H1 (cell line): ENCODE results near the gene HRH2.

Experiments
- CEBPB ChIP-seq: IDR thresholded peaks from 2 replicates; pipeline ENCODE4 v1.6.1; 2012; ENCODE audit warnings: low read depth, low read length
- CTCF ChIP-seq, 3 experiments: IDR thresholded peaks; 1 replicate in 2 of 3; 2 replicates in 1 of 3; pipeline versions ENCODE4 v1.5.1 to v1.6.1; 2011; ENCODE audit warnings: low read length in 3 of 3, mild to moderate bottlenecking in 3 of 3, inconsistent platforms in 2 of 3, low read depth in 1 of 3, moderate library complexity in 1 of 3; ENCODE audit not compliant: insufficient read depth in 1 of 3; ENCODE audit errors: control extremely low read depth in 1 of 3
- GABPA ChIP-seq: IDR thresholded peaks from 2 replicates; pipeline ENCODE4 v1.6.1; 2011; ENCODE audit warnings: mild to moderate bottlenecking, low read length, moderate library complexity, borderline replicate concordance; ENCODE audit not compliant: insufficient read depth
- TEAD4 ChIP-seq: IDR thresholded peaks from 2 replicates; pipeline ENCODE4 v1.6.1; 2012; ENCODE audit warnings: low read depth, low read length, inconsistent platforms, mixed read lengths
- YY1 ChIP-seq: IDR thresholded peaks from 2 replicates; pipeline ENCODE4 v1.6.1; 2011; ENCODE audit warnings: low read depth, mild to moderate bottlenecking, low read length

GRCh38 chr5:175681968-175682340 lies 24.1 kb downstream of the HRH2 start:
- TF ChIP-seq YY1 = no peak
- TF ChIP-seq TEAD4 = no peak
- TF ChIP-seq CTCF (IDR thresholded peaks at IDR 0.05; ENCODE audit: control extremely low read depth in 1 of 3, insufficient read depth in 1 of 3, low read depth in 1 of 3, low read length in 3 of 3) = no peak
- TF ChIP-seq GABPA = no peak
- no peak for TF ChIP-seq CEBPB
